Measurements from ENCODE around the gene COA7. TPM values are rescaled to one million over a fixed set of nuclear protein-coding genes. Genes with fewer than 3 reads are reported as not detected.

Gene COA7
- total RNA-seq, 1 experiment from 2014 or later: 20.7 TPM

DNA sequence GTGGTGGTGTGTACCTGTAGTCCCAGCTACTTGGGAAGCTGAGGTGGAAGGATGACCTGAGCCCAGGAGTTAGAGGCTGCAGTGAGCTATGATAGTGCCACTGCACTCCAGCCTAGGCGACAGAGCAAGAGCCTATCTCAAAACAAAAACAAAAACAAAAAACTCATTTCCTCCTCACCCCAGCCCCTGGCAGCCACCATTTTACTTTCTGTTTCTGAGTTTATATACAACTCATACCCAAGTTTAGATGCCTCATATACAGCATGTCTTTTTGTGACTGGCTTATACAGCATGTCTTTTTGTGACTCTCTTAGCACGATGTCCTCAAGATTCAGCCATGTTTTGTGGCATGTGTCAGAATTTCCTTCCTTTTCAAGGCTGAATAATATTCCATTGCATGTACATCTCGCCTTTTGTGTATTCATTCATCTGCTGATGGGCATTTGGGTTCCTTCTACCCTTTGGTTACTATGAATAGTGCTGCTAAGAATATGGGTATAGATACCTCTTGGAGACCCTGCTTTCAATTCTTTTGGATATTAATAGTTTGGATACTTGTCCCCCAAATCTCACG is 14.7 kb downstream of the COA7 start:
- no TSS peak for BruUV-seq (replicated peaks)
- ChIA-PET POLR2A (ENCODE audit: unreplicated experiment) (interaction anchor here (0.6 kb wide), 1 partner anchor 235 kb away, joined by 3 read pairs; no protein-coding TSS in a partner anchor), CTCF (no interaction called here)
- no peaks in the 10 kb centered on the region for H3K9me3 ChIP-seq (ENCODE audit: insufficient read depth, low read depth)
- TF ChIP-seq EZH2 (IDR thresholded peaks at IDR 0.05; ENCODE audit: low read depth) (no peak), CTCF (conservative IDR thresholded peaks at IDR 0.05) (no peak)
- intact Hi-C loops (cut with micrococcal nuclease; ENCODE audit: unreplicated experiment): loop anchor here (10.0 kb wide), 1 partner anchor 789 kb away; no protein-coding TSS in a partner anchor
- peaks cover 22% of the 10 kb centered on the region; the same call in 1 of the 2 replicates for H3F3A ChIP-seq (ENCODE audit: insufficient read depth, low read depth)
- H3K4me2 ChIP-seq: no peak overlapping the region
- DNase-seq: no peak
- H3K27ac ChIP-seq: no peak overlapping the region
- peaks cover 10% of the 10 kb centered on the region for H3K36me3 ChIP-seq (ENCODE audit: low read depth)
- H3K79me2 ChIP-seq (ENCODE audit: low read depth): no peaks in the 10 kb centered on the region
- H3K27me3 ChIP-seq (ENCODE audit: insufficient read depth, low read depth): no peaks in the 10 kb centered on the region
- no peak overlapping the region for H3K4me3 ChIP-seq
- no peaks in the 10 kb centered on the region for H3K4me1 ChIP-seq (replicated peaks; ENCODE audit: insufficient read depth)
- H2AFZ ChIP-seq: no peak overlapping the region
- no peaks in the 10 kb centered on the region for H3K9me2 ChIP-seq (ENCODE audit: insufficient read depth)
- peaks cover 9% of the 10 kb centered on the region; the same call in 1 of the 2 replicates for H4K20me1 ChIP-seq (ENCODE audit: insufficient read depth)

- Histone ChIP-seq H2AFZ (no peak overlapping the region), H3K9me2 (ENCODE audit: insufficient read depth) (no peaks in the 10 kb centered on the region), H4K20me1 (ENCODE audit: insufficient read depth) (no peaks in the 10 kb centered on the region), H3K27ac (no peak overlapping the region), H3K4me2 (no peak overlapping the region), H3K4me3 (no peak overlapping the region), H3K4me1 (replicated peaks; ENCODE audit: insufficient read depth) (no peaks in the 10 kb centered on the region), H3K36me3 (ENCODE audit: low read depth) (0 out of 2 replicates have a peak, but pooled peaks cover 6% of the 10 kb centered on the region), H3K27me3 (ENCODE audit: insufficient read depth, low read depth) (no peaks in the 10 kb centered on the region), H3K9me3 (ENCODE audit: insufficient read depth, low read depth) (no peaks in the 10 kb centered on the region), H3K79me2 (ENCODE audit: low read depth) (no peaks in the 10 kb centered on the region), H3F3A (ENCODE audit: insufficient read depth, low read depth) (peaks cover 4% of the 10 kb centered on the region; the same call in 1 of the 2 replicates)
- ChIA-PET CTCF (no interaction called here), POLR2A (ENCODE audit: unreplicated experiment) (no interaction called here)
- intact Hi-C loops (cut with micrococcal nuclease; ENCODE audit: unreplicated experiment): loop anchor here (10.0 kb wide), 1 partner anchor 786 kb away; no protein-coding TSS in a partner anchor
- TF ChIP-seq EZH2 (IDR thresholded peaks at IDR 0.05; ENCODE audit: low read depth): no peak
- TF ChIP-seq CTCF (conservative IDR thresholded peaks at IDR 0.05): no peak
- DNase-seq: no peak
- no TSS peak for BruUV-seq (replicated peaks)
These were observed 17.0 kb downstream of the COA7 start for GRCh38 chr1:52681136-52681535.

GRCh38 chr1:52680353-52680752 is 17.8 kb downstream of the COA7 start:
- ChIA-PET POLR2A (ENCODE audit: unreplicated experiment) (no interaction called here), CTCF (no interaction called here)
- intact Hi-C loops (cut with micrococcal nuclease; ENCODE audit: unreplicated experiment): loop anchor here (10.0 kb wide), 1 partner anchor 786 kb away; no protein-coding TSS in a partner anchor
- no peaks in the 10 kb centered on the region for H3K27me3 ChIP-seq (ENCODE audit: insufficient read depth, low read depth)
- H3K79me2 ChIP-seq (ENCODE audit: low read depth): no peaks in the 10 kb centered on the region
- no peak overlapping the region for H3K4me3 ChIP-seq
- no peaks in the 10 kb centered on the region for H3K9me2 ChIP-seq (ENCODE audit: insufficient read depth)
- H3F3A ChIP-seq (ENCODE audit: insufficient read depth, low read depth): peaks cover under 1% of the 10 kb centered on the region; the same call in 1 of the 2 replicates
- TF ChIP-seq EZH2 (IDR thresholded peaks at IDR 0.05; ENCODE audit: low read depth) (no peak), CTCF (conservative IDR thresholded peaks at IDR 0.05) (no peak)
- peaks cover under 1% of the 10 kb centered on the region; the same call in 1 of the 2 replicates for H3K4me1 ChIP-seq (replicated peaks; ENCODE audit: insufficient read depth)
- DNase-seq: no peak
- no peaks in the 10 kb centered on the region for H3K9me3 ChIP-seq (ENCODE audit: insufficient read depth, low read depth)
- H4K20me1 ChIP-seq (ENCODE audit: insufficient read depth): no peaks in the 10 kb centered on the region
- no TSS peak for BruUV-seq (replicated peaks)
- 0 out of 2 replicates have a peak, but pooled peaks cover 1% of the 10 kb centered on the region for H3K36me3 ChIP-seq (ENCODE audit: low read depth)
- H3K27ac ChIP-seq: no peak overlapping the region
- no peak overlapping the region for H3K4me2 ChIP-seq
- H2AFZ ChIP-seq: no peak overlapping the region
